Osteocyte (in vitro differentiated cells): ENCODE measurements around the gene TMEM89. TPM values are rescaled to one million over a fixed set of nuclear protein-coding genes. Genes with fewer than 3 reads are reported as not detected.

Source experiments
- DNase-seq: peaks from one replicate; pipeline ENCODE4 v3.0.0; 2021; ENCODE audit warnings: mixed read lengths; ENCODE audit not compliant: unreplicated experiment; ENCODE audit errors: extremely low spot score
- H3K27ac Mint-ChIP-seq: one replicate; pipeline ENCODE4 v1.8.0; 2021; ENCODE audit warnings: mild to moderate bottlenecking, mixed read lengths; ENCODE audit not compliant: unreplicated experiment
- H3K27me3 Mint-ChIP-seq: one replicate; pipeline ENCODE4 v1.8.0; 2021; ENCODE audit warnings: mixed read lengths; ENCODE audit not compliant: unreplicated experiment
- H3K36me3 Mint-ChIP-seq: one replicate; pipeline ENCODE4 v1.8.0; 2021; ENCODE audit warnings: mixed read lengths; ENCODE audit not compliant: unreplicated experiment
- H3K4me1 Mint-ChIP-seq: one replicate; pipeline ENCODE4 v1.8.0; 2021; ENCODE audit warnings: mixed read lengths; ENCODE audit not compliant: unreplicated experiment
- H3K4me3 Mint-ChIP-seq: one replicate; pipeline ENCODE4 v1.8.0; 2021; ENCODE audit warnings: mild to moderate bottlenecking, moderate library complexity, mixed read lengths; ENCODE audit not compliant: unreplicated experiment
- H3K9me3 Mint-ChIP-seq: one replicate; pipeline ENCODE4 v1.8.0; 2021; ENCODE audit warnings: mixed read lengths; ENCODE audit not compliant: unreplicated experiment
- CTCF ChIP-seq: fragments of 200-600 bp; sonication (generic); IDR thresholded peaks from 2 replicates; pipeline ENCODE4 v1.5.0; 2021; ENCODE audit warnings: antibody characterized with exemption, mild to moderate bottlenecking, moderate library complexity
- total RNA-seq: library from RNA; stranded (reverse); gene quantifications from 2 replicates; pipeline ENCODE4 v1.2.1, GENCODE V29; 2021

The TMEM89 gene
- total RNA-seq, 1 donor from 2014 or later = not detected

- Mint-ChIP-seq H3K27me3 (no peaks in the 10 kb centered on the region), H3K9me3 (no peaks in the 10 kb centered on the region), H3K27ac (no peak overlapping the region), H3K36me3 (peaks cover 43% of the 10 kb centered on the region), H3K4me3 (no peak overlapping the region), H3K4me1 (peaks cover 15% of the 10 kb centered on the region)
- TF ChIP-seq CTCF = no peak
- no peak for DNase-seq
These were observed 8.8 kb upstream of the TMEM89 start for GRCh38 chr3:48630407-48630806.

- Mint-ChIP-seq H3K36me3 (peaks cover 46% of the 10 kb centered on the region), H3K27ac (no peak overlapping the region)
These were observed 8.3 kb upstream of the TMEM89 start for GRCh38 chr3:48629894-48630293.

GRCh38 chr3:48628277-48629017 lies 6.9 kb upstream of the TMEM89 start:
- Mint-ChIP-seq H3K27me3 (no peaks in the 10 kb centered on the region), H3K9me3 (no peaks in the 10 kb centered on the region), H3K4me3 (no peak overlapping the region), H3K27ac (no peak overlapping the region), H3K36me3 (peaks cover 52% of the 10 kb centered on the region), H3K4me1 (peaks cover 3% of the 10 kb centered on the region)
- DNase-seq = no peak
- TF ChIP-seq CTCF = no peak

More at GRCh38 chr3:48629894-48630293, 8.3 kb upstream of the TMEM89 start:
- H3K4me3 Mint-ChIP-seq = no peak overlapping the region
- peaks cover 15% of the 10 kb centered on the region for H3K4me1 Mint-ChIP-seq
- H3K9me3 Mint-ChIP-seq = no peaks in the 10 kb centered on the region
- DNase-seq = no peak
- no peak for TF ChIP-seq CTCF
- no peaks in the 10 kb centered on the region for H3K27me3 Mint-ChIP-seq

GRCh38 chr3:48625600-48625999 lies 4.0 kb upstream of the TMEM89 start:
- DNase-seq = no peak
- Mint-ChIP-seq H3K27ac (no peak overlapping the region), H3K9me3 (no peaks in the 10 kb centered on the region), H3K4me1 (peaks cover 6% of the 10 kb centered on the region), H3K36me3 (peaks cover 45% of the 10 kb centered on the region), H3K4me3 (no peak overlapping the region), H3K27me3 (no peaks in the 10 kb centered on the region)
- TF ChIP-seq CTCF = no peak

- no peak overlapping the region for H3K4me3 Mint-ChIP-seq
- no peaks in the 10 kb centered on the region for H3K9me3 Mint-ChIP-seq
- peaks cover 12% of the 10 kb centered on the region for H3K4me1 Mint-ChIP-seq
- DNase-seq = no peak
- no peaks in the 10 kb centered on the region for H3K27me3 Mint-ChIP-seq
- no peak for TF ChIP-seq CTCF
- peak overlapping the region; percentile 23 for H3K27ac Mint-ChIP-seq
- H3K36me3 Mint-ChIP-seq = peaks cover 42% of the 10 kb centered on the region
These were observed 3.2 kb upstream of the TMEM89 start for GRCh38 chr3:48624767-48625166.
